K562 (cell line): ENCODE data around the gene TRMT2A. TPM values are rescaled to one million over a fixed set of nuclear protein-coding genes. Genes with fewer than 3 reads are reported as not detected.
A peak's percentile ranks its signal among the peaks of the same experiment; 100 is the strongest.

Experiments used
- ATAC-seq: fragments of 200-7000 bp; cut with Tn5 transposase; 3 replicates; pipeline ENCODE4 v1.9.1; 2020; ENCODE audit warnings: moderate library complexity
- BruUV-seq: library from RNA; stranded (reverse); fragments of 400-500 nt; replicated peaks from 2 replicates; lab custom pipeline; 2021; lab: Mats Ljungman, UMichigan
- CTCF ChIA-PET: fragments of 300-600 bp; formaldehyde crosslinking; extraction: SDS; loops from one replicate; lab custom pipeline; 2021; ENCODE audit warnings: low intra/inter-chr PET ratio; lab: Yijun Ruan, JAX
- POLR2A ChIA-PET: fragments of 300-600, 350-650 bp; sonication (Branson Sonifier 250); formaldehyde crosslinking; extraction: SDS; loops from one replicate; lab custom pipeline; 2021; ENCODE audit warnings: antibody characterized with exemption, inconsistent platforms; lab: Yijun Ruan, JAX
- DNase-seq, 4 experiments: peaks; one replicate each; pipeline versions ENCODE4 v3.0.0 to v3.0.0-alpha.2; 2011 to 2018; ENCODE audit warnings: low spot score in 3 of 4, mixed read lengths in 3 of 4; ENCODE audit errors: extremely low read depth in 1 of 4
- FAIRE-seq: peaks from 2 replicates; lab custom pipeline; 2011; peaks lifted over from hg19 to GRCh38; lab: Jason Lieb, UNC
- H2AFZ ChIP-seq: 2 replicates; pipeline ENCODE4 v1.6.0; 2011; ENCODE audit warnings: low read depth, low read length, control low read depth, inconsistent platforms
- H3K27ac ChIP-seq: fragments of 200-600 bp; 3 replicates; pipeline ENCODE4 v1.8.0; 2011; ENCODE audit warnings: low read depth, mild to moderate bottlenecking, control low read depth, inconsistent platforms, low read length, moderate library complexity, mixed read lengths; ENCODE audit errors: extremely low read depth
- H3K27me3 ChIP-seq, 2 experiments: fragments of 300-600 bp in 1 of 2; 2 replicates in 1 of 2; 3 replicates in 1 of 2; pipeline versions ENCODE4 v1.6.0 to v1.8.0; 2011; ENCODE audit warnings: inconsistent platforms in 2 of 2, low read length in 2 of 2, mild to moderate bottlenecking in 1 of 2, mixed read lengths in 1 of 2, moderate library complexity in 1 of 2; ENCODE audit not compliant: control insufficient read depth in 2 of 2, insufficient read depth in 2 of 2
- H3K36me3 ChIP-seq: fragments of 300-600 bp; 3 replicates; pipeline ENCODE4 v1.8.0; 2011; ENCODE audit warnings: mild to moderate bottlenecking, low read length, inconsistent platforms; ENCODE audit not compliant: control insufficient read depth, insufficient read depth
- H3K4me1 ChIP-seq, 2 experiments: fragments of 200-600 bp in 1 of 2; replicated peaks in 1 of 2; 2 replicates in 1 of 2; 3 replicates in 1 of 2; pipeline versions ENCODE4 v1.5.1 to v1.8.0; 2011; ENCODE audit warnings: inconsistent platforms in 2 of 2, low read length in 2 of 2, mild to moderate bottlenecking in 1 of 2, mixed read lengths in 1 of 2, moderate library complexity in 1 of 2; ENCODE audit not compliant: control insufficient read depth in 2 of 2, insufficient read depth in 2 of 2
- H3K4me2 ChIP-seq: 2 replicates; pipeline ENCODE4 v1.6.1; 2011; ENCODE audit warnings: low read length, control low read depth, inconsistent platforms, mixed read lengths; ENCODE audit not compliant: insufficient read depth
- H3K4me3 ChIP-seq: fragments of 200-600 bp; sonication (generic), shearing (Covaris generic); 2 replicates; pipeline ENCODE4 v1.5.1; 2016; ENCODE audit warnings: control low read depth, inconsistent platforms
- H3K79me2 ChIP-seq: fragments of 200-600 bp; 3 replicates; pipeline ENCODE4 v1.8.0; 2011; ENCODE audit warnings: low read length, inconsistent platforms; ENCODE audit not compliant: control insufficient read depth, insufficient read depth
- H3K9ac ChIP-seq, 2 experiments: 2 replicates each; pipeline versions ENCODE4 v1.6.0 to v1.6.1; 2011; ENCODE audit warnings: low read depth in 2 of 2, low read length in 2 of 2, control low read depth in 1 of 2, inconsistent platforms in 1 of 2, mild to moderate bottlenecking in 1 of 2, mixed read lengths in 1 of 2; ENCODE audit not compliant: insufficient read depth in 1 of 2
- H3K9me1 ChIP-seq: one replicate; pipeline ENCODE4 v1.6.0; 2011; ENCODE audit warnings: inconsistent platforms, mild to moderate bottlenecking, low read length, moderate library complexity; ENCODE audit not compliant: control insufficient read depth, insufficient read depth
- H3K9me3 ChIP-seq: replicated peaks from 2 replicates; pipeline ENCODE4 v1.5.1; 2011; ENCODE audit warnings: low read depth, low read length, inconsistent platforms; ENCODE audit not compliant: control insufficient read depth, insufficient read depth
- H4K20me1 ChIP-seq: replicated peaks from 2 replicates; pipeline ENCODE4 v1.6.1; 2011; ENCODE audit warnings: low read length, inconsistent platforms, mixed read lengths; ENCODE audit not compliant: control insufficient read depth, insufficient read depth
- ELF4 ChIP-seq: fragments of 450-650 bp; formaldehyde crosslinking; IDR thresholded peaks from 2 replicates; pipeline ENCODE4 v1.4.0; 2022; ENCODE audit warnings: missing genetic modification characterization
- POLR2A ChIP-seq: fragments of 450-650 bp; conservative IDR thresholded peaks from 2 replicates; pipeline ENCODE4 v1.6.1; 2016
- SAP30 ChIP-seq: fragments of 200-600 bp; sonication (generic); IDR thresholded peaks from 2 replicates; pipeline ENCODE4 v1.6.1; 2012; ENCODE audit warnings: borderline replicate concordance, low read depth, mild to moderate bottlenecking, moderate library complexity, low read length, control low read depth, inconsistent platforms; ENCODE audit not compliant: insufficient read depth, poor library complexity, severe bottlenecking
- SUPT5H ChIP-seq: fragments of 450-650 bp; IDR thresholded peaks from 2 replicates; pipeline ENCODE4 v1.6.1; 2016
- ZNF263 ChIP-seq: sonication (generic); formaldehyde crosslinking; IDR thresholded peaks from 2 replicates; pipeline ENCODE4 v1.8.0; 2022; ENCODE audit warnings: mild to moderate bottlenecking, missing genetic modification reagents, borderline replicate concordance
- WGBS: fragments of 100-300 bp; shearing (Covaris generic); methylation state at CpG from one replicate; pipeline ENCODE4 v1.1.6; 2016; ENCODE audit warnings: low coverage, mixed read lengths; ENCODE audit not compliant: insufficient coverage; ENCODE audit errors: missing lambda C conversion rate; 5-methylcytosine and 5-hydroxymethylcytosine counted together
- in situ Hi-C: fragments of 300-500 bp; cut with MboI; formaldehyde crosslinking; loops from 4 replicates; pipeline ENCODE4 v1.15.0; 2018; ENCODE audit warnings: inconsistent platforms, mixed read lengths
- intact Hi-C: fragments of 100-400 bp; cut with micrococcal nuclease; formaldehyde crosslinking; loops from 2 replicates; pipeline ENCODE4 v1.14.2; 2022
- polyA plus RNA-seq, 8 experiments: library from polyadenylated mRNA; depleted of rRNA in 4 of 8; stranded (reverse) in 5 of 8; unstranded in 3 of 8; fragments of >200 nt; fragmentation: Nextera tagmentation in 2 of 8; fragmentation: Illumina TruSeq in 1 of 8; extraction: Ambion mirVana in 2 of 8; extraction: Trizol in 1 of 8; gene quantifications; 2 replicates each; pipeline versions ENCODE4 v1.2.1 to v1.2.3, GENCODE V29; 2011 to 2014; ENCODE audit warnings: inconsistent platforms in 1 of 8, missing spikeins in 1 of 8
- total RNA-seq, 7 experiments: library from RNA; depleted of rRNA in 6 of 7; stranded (reverse); fragments of >200 nt in 6 of 7; fragmentation: Illumina TruSeq in 2 of 7; extraction: Trizol in 2 of 7; gene quantifications; 2 replicates each; pipeline versions ENCODE4 v1.2.1 to v1.2.3, GENCODE V29; 2011 to 2021; ENCODE audit warnings: low replicate concordance in 1 of 7
- TF ChIP-seq, protein P1 (sequence below): fragments of 200-600 bp; sonication (generic); IDR thresholded peaks from one replicate; pipeline ENCODE4 v1.6.1; 2012; ENCODE audit warnings: mild to moderate bottlenecking, low read depth, low read length, inconsistent platforms
- TF ChIP-seq, protein P2 (sequence below): fragments of 250-450 bp; sonication (Bioruptor Pico); IDR thresholded peaks from 2 replicates; pipeline ENCODE4 v1.8.0; 2022; ENCODE audit warnings: inconsistent platforms, mild to moderate bottlenecking, moderate library complexity, borderline replicate concordance

TRMT2A gene
- total and polyA plus RNA-seq, 9 of the 15 experiments (the other 6 are each of a cell fraction or from before 2014, with no cell fraction given) = 1.6 to 265 (median 140) TPM

DNA sequence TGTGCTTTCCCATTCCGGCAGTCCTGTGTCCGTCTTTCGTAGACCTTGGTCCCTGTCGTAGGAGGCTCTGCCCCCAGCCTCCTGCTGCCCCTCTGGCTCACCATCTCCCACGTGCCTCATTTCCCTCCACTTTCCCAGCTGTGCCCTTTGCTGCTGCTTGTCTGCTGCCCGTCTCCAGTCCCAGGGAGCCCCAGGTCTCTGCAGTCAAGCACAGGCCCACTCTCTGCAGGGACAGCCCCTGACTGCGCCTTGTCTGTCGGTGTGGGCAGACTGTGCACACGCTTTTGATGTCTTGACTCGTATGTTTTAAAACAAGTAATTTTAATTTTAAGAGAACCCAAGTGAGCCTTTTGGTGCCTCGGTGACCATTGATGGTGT is 24.6 kb downstream of the TRMT2A start:
- no peaks in the 10 kb centered on the region; the same call in 1 of the 2 replicates for H3K9me3 ChIP-seq
- H3K36me3 ChIP-seq = peaks cover 99% of the 10 kb centered on the region
- intact Hi-C loops = no loop called here
- in situ Hi-C loops = no loop called here
- H3K4me3 ChIP-seq = no peak overlapping the region
- POLR2A ChIA-PET = interaction anchor here (1.6 to 19.4 kb wide), 3 partner anchors 10 to 71 kb away, joined by 4 to 513 read pairs (median 145); partner anchors contain the start of genes DGCR8, RANBP1, TANGO2 and TRMT2A
- ATAC-seq (no peak), DNase-seq (no peak), FAIRE-seq (no peak)
- H2AFZ ChIP-seq = no peak overlapping the region
- H3K27me3 ChIP-seq = no peaks in the 10 kb centered on the region
- CTCF ChIA-PET = interaction anchor here (0.6 kb wide), 1 partner anchor 64 kb away, joined by 3 read pairs; no protein-coding TSS in a partner anchor
- TF ChIP-seq ELF4 (CRISPR knock-in tag) (no peak), ZNF263 (CRISPR knock-in tag) (no peak), SAP30 (peak; percentile 3), SUPT5H (peak; percentile 37), POLR2A (0 out of 2 replicates have a peak, but pooled peaks have one; percentile 14)
- TF ChIP-seq, protein P1, sequence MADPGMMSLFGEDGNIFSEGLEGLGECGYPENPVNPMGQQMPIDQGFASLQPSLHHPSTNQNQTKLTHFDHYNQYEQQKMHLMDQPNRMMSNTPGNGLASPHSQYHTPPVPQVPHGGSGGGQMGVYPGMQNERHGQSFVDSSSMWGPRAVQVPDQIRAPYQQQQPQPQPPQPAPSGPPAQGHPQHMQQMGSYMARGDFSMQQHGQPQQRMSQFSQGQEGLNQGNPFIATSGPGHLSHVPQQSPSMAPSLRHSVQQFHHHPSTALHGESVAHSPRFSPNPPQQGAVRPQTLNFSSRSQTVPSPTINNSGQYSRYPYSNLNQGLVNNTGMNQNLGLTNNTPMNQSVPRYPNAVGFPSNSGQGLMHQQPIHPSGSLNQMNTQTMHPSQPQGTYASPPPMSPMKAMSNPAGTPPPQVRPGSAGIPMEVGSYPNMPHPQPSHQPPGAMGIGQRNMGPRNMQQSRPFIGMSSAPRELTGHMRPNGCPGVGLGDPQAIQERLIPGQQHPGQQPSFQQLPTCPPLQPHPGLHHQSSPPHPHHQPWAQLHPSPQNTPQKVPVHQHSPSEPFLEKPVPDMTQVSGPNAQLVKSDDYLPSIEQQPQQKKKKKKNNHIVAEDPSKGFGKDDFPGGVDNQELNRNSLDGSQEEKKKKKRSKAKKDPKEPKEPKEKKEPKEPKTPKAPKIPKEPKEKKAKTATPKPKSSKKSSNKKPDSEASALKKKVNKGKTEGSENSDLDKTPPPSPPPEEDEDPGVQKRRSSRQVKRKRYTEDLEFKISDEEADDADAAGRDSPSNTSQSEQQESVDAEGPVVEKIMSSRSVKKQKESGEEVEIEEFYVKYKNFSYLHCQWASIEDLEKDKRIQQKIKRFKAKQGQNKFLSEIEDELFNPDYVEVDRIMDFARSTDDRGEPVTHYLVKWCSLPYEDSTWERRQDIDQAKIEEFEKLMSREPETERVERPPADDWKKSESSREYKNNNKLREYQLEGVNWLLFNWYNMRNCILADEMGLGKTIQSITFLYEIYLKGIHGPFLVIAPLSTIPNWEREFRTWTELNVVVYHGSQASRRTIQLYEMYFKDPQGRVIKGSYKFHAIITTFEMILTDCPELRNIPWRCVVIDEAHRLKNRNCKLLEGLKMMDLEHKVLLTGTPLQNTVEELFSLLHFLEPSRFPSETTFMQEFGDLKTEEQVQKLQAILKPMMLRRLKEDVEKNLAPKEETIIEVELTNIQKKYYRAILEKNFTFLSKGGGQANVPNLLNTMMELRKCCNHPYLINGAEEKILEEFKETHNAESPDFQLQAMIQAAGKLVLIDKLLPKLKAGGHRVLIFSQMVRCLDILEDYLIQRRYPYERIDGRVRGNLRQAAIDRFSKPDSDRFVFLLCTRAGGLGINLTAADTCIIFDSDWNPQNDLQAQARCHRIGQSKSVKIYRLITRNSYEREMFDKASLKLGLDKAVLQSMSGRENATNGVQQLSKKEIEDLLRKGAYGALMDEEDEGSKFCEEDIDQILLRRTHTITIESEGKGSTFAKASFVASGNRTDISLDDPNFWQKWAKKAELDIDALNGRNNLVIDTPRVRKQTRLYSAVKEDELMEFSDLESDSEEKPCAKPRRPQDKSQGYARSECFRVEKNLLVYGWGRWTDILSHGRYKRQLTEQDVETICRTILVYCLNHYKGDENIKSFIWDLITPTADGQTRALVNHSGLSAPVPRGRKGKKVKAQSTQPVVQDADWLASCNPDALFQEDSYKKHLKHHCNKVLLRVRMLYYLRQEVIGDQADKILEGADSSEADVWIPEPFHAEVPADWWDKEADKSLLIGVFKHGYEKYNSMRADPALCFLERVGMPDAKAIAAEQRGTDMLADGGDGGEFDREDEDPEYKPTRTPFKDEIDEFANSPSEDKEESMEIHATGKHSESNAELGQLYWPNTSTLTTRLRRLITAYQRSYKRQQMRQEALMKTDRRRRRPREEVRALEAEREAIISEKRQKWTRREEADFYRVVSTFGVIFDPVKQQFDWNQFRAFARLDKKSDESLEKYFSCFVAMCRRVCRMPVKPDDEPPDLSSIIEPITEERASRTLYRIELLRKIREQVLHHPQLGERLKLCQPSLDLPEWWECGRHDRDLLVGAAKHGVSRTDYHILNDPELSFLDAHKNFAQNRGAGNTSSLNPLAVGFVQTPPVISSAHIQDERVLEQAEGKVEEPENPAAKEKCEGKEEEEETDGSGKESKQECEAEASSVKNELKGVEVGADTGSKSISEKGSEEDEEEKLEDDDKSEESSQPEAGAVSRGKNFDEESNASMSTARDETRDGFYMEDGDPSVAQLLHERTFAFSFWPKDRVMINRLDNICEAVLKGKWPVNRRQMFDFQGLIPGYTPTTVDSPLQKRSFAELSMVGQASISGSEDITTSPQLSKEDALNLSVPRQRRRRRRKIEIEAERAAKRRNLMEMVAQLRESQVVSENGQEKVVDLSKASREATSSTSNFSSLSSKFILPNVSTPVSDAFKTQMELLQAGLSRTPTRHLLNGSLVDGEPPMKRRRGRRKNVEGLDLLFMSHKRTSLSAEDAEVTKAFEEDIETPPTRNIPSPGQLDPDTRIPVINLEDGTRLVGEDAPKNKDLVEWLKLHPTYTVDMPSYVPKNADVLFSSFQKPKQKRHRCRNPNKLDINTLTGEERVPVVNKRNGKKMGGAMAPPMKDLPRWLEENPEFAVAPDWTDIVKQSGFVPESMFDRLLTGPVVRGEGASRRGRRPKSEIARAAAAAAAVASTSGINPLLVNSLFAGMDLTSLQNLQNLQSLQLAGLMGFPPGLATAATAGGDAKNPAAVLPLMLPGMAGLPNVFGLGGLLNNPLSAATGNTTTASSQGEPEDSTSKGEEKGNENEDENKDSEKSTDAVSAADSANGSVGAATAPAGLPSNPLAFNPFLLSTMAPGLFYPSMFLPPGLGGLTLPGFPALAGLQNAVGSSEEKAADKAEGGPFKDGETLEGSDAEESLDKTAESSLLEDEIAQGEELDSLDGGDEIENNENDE = peak; percentile 13
- TF ChIP-seq, protein P2, sequence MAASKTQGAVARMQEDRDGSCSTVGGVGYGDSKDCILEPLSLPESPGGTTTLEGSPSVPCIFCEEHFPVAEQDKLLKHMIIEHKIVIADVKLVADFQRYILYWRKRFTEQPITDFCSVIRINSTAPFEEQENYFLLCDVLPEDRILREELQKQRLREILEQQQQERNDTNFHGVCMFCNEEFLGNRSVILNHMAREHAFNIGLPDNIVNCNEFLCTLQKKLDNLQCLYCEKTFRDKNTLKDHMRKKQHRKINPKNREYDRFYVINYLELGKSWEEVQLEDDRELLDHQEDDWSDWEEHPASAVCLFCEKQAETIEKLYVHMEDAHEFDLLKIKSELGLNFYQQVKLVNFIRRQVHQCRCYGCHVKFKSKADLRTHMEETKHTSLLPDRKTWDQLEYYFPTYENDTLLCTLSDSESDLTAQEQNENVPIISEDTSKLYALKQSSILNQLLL (CRISPR knock-in tag) = no peak
- H3K4me1 ChIP-seq = peaks cover 0 to 7% of the 10 kb centered on the region in 2 experiments; a peak in 2 of 5 replicates
- no peak overlapping the region for H3K4me2 ChIP-seq
- WGBS = 91% methylated on average over 11 of the region's 11 CpGs
- no peaks in the 10 kb centered on the region for H3K9me1 ChIP-seq
- no TSS peak for BruUV-seq
- peaks cover 69% of the 10 kb centered on the region for H3K79me2 ChIP-seq
- H4K20me1 ChIP-seq = peaks cover 10% of the 10 kb centered on the region; the same call in 1 of the 2 replicates
- H3K9ac ChIP-seq = peak overlapping the region in 1 of 2 experiments; percentile 22; a peak in 1 of 4 replicates
- H3K27ac ChIP-seq = no peak overlapping the region
